Endothelial cell of umbilical vein (primary cell): ENCODE measurements around the gene TMEM130. TPM values are rescaled to one million over a fixed set of nuclear protein-coding genes. Genes with fewer than 3 reads are reported as not detected.

ENCODE experiments used
- BruUV-seq: library from RNA; stranded (reverse); fragments of 400-500 nt; replicated peaks from 2 replicates; lab custom pipeline; 2021; lab: Mats Ljungman, UMichigan
- CTCF ChIA-PET: fragments of 300-600, 350-600 bp; sonication (Branson Sonifier 250); formaldehyde crosslinking; loops from one replicate; lab custom pipeline; 2021; ENCODE audit warnings: antibody characterized with exemption, inconsistent platforms; lab: Charles Lee
- POLR2A ChIA-PET: fragments of 300-600, 350-600 bp; sonication (Branson Sonifier 250); formaldehyde crosslinking; loops from one replicate; lab custom pipeline; 2021; ENCODE audit warnings: antibody characterized with exemption, inconsistent platforms; lab: Charles Lee
- DNase-seq: peaks from one replicate; pipeline ENCODE4 v3.0.0-alpha.2; 2011; ENCODE audit warnings: low read depth, low spot score
- FAIRE-seq: peaks from 2 replicates; lab custom pipeline; 2011; peaks lifted over from hg19 to GRCh38; lab: Jason Lieb, UNC
- H2AFZ ChIP-seq: 2 replicates; pipeline ENCODE4 v1.6.0; 2012; ENCODE audit warnings: low read depth, low read length, control low read depth, inconsistent platforms
- H3K27ac ChIP-seq: 2 replicates; pipeline ENCODE4 v1.5.1; 2011; ENCODE audit warnings: low read depth, mild to moderate bottlenecking, control low read depth, low read length, moderate library complexity; ENCODE audit not compliant: insufficient read depth
- H3K27me3 ChIP-seq, 2 experiments: 2 replicates each; pipeline versions ENCODE4 v1.6.0 to v1.6.1; 2011; ENCODE audit warnings: low read length in 2 of 2, mixed read lengths in 1 of 2; ENCODE audit not compliant: control insufficient read depth in 2 of 2, insufficient read depth in 2 of 2
- H3K36me3 ChIP-seq, 2 experiments: 2 replicates in 1 of 2; 3 replicates in 1 of 2; pipeline ENCODE4 v1.5.1; 2011; ENCODE audit warnings: low read length in 2 of 2, mild to moderate bottlenecking in 1 of 2, moderate library complexity in 1 of 2; ENCODE audit not compliant: control insufficient read depth in 2 of 2, insufficient read depth in 2 of 2; ENCODE audit errors: extremely low read depth in 1 of 2
- H3K4me1 ChIP-seq: 3 replicates; pipeline ENCODE4 v1.5.1; 2011; ENCODE audit warnings: mild to moderate bottlenecking, low read length; ENCODE audit not compliant: control insufficient read depth, insufficient read depth; ENCODE audit errors: extremely low read depth
- H3K4me2 ChIP-seq: 2 replicates; pipeline ENCODE4 v1.6.1; 2011; ENCODE audit warnings: low read length, control low read depth, mixed read lengths; ENCODE audit not compliant: insufficient read depth
- H3K4me3 ChIP-seq, 3 experiments: fragments of 200-600 bp in 1 of 3; sonication (generic), shearing (Covaris generic) in 1 of 3; replicated peaks in 1 of 3; 2 replicates each; pipeline ENCODE4 v1.5.1; 2011 to 2016; ENCODE audit warnings: control low read depth in 3 of 3, low read length in 3 of 3, mild to moderate bottlenecking in 2 of 3, inconsistent platforms in 1 of 3, low read depth in 1 of 3, moderate library complexity in 1 of 3; ENCODE audit not compliant: insufficient read depth in 1 of 3
- H3K79me2 ChIP-seq: 2 replicates; pipeline ENCODE4 v1.6.0; 2012; ENCODE audit warnings: low read length, inconsistent platforms; ENCODE audit not compliant: control insufficient read depth, insufficient read depth
- H3K9ac ChIP-seq: replicated peaks from 2 replicates; pipeline ENCODE3; 2011; ENCODE audit warnings: low read length, control low read depth; ENCODE audit not compliant: insufficient read depth; ENCODE audit errors: extremely low read depth
- H3K9me1 ChIP-seq: replicated peaks from 3 replicates; pipeline ENCODE4 v1.6.0; 2011; ENCODE audit warnings: mild to moderate bottlenecking, low read length; ENCODE audit not compliant: control insufficient read depth, insufficient read depth; ENCODE audit errors: extremely low read depth
- H3K9me3 ChIP-seq: replicated peaks from 2 replicates; pipeline ENCODE4 v1.5.1; 2012; ENCODE audit warnings: low read length, inconsistent platforms; ENCODE audit not compliant: control insufficient read depth, insufficient read depth
- H4K20me1 ChIP-seq: replicated peaks from 2 replicates; pipeline ENCODE3; 2011; ENCODE audit warnings: mild to moderate bottlenecking, low read length; ENCODE audit not compliant: control insufficient read depth, insufficient read depth; ENCODE audit errors: extremely low read depth
- EZH2 ChIP-seq: IDR thresholded peaks from 2 replicates; pipeline ENCODE4 v1.6.1; 2012; ENCODE audit warnings: borderline replicate concordance, low read depth, mild to moderate bottlenecking, moderate library complexity, low read length, inconsistent platforms; ENCODE audit not compliant: severe bottlenecking
- FOS ChIP-seq: IDR thresholded peaks from 2 replicates; pipeline ENCODE4 v1.6.1; 2011; ENCODE audit warnings: mild to moderate bottlenecking, low read length, moderate library complexity, borderline replicate concordance; ENCODE audit not compliant: insufficient read depth
- JUN ChIP-seq: IDR thresholded peaks from 2 replicates; pipeline ENCODE4 v1.6.1; 2011; ENCODE audit warnings: borderline replicate concordance, low read depth; ENCODE audit not compliant: insufficient read length, insufficient read depth
- MYC ChIP-seq: IDR thresholded peaks from one replicate; pipeline ENCODE4 v1.6.1; 2011; ENCODE audit warnings: mild to moderate bottlenecking, low read depth, low read length
- POLR2AphosphoS5 ChIP-seq: IDR thresholded peaks from 2 replicates; pipeline ENCODE4 v1.6.1; 2012; ENCODE audit warnings: low read depth, mild to moderate bottlenecking, control low read depth, low read length, moderate library complexity; ENCODE audit not compliant: insufficient read depth
- dilution Hi-C: fragments of 300-500 bp; cut with MboI; formaldehyde crosslinking; loops from one replicate; pipeline ENCODE4 v1.15.0; 2019; ENCODE audit warnings: low sequenced_read_pairs; ENCODE audit not compliant: extremely low pct_ligation_motif_present
- intact Hi-C: fragments of 100-400 bp; cut with micrococcal nuclease; formaldehyde crosslinking; loops from one replicate; pipeline ENCODE4 v1.10.0; 2022
- polyA plus RNA-seq, 4 experiments: library from polyadenylated mRNA; depleted of rRNA in 3 of 4; stranded (reverse) in 3 of 4; unstranded in 1 of 4; fragments of >200 nt; gene quantifications; 2 replicates each; pipeline versions ENCODE4 v1.2.1 to v1.2.3, GENCODE V29; 2011 to 2012; ENCODE audit warnings: missing spikeins in 1 of 4
- total RNA-seq: library from RNA; stranded (reverse); gene quantifications from 2 replicates; pipeline ENCODE4 v1.2.3, GENCODE V29; 2021
- TF ChIP-seq, protein P1 (sequence below), 2 donors: IDR thresholded peaks; 1 replicate in 1 of 2; 2 replicates in 1 of 2; pipeline ENCODE4 v1.5.1; 2011; ENCODE audit warnings: low read length in 2 of 2, mild to moderate bottlenecking in 2 of 2, moderate library complexity in 2 of 2, control low read depth in 1 of 2, inconsistent platforms in 1 of 2, low read depth in 1 of 2; ENCODE audit not compliant: insufficient read depth in 1 of 2; ENCODE audit errors: extremely low read depth in 1 of 2

Gene TMEM130
- total and polyA plus RNA-seq, 2 donors (not counting 3 experiments of a cell fraction or from before 2014, with no cell fraction given) = not detected

DNA sequence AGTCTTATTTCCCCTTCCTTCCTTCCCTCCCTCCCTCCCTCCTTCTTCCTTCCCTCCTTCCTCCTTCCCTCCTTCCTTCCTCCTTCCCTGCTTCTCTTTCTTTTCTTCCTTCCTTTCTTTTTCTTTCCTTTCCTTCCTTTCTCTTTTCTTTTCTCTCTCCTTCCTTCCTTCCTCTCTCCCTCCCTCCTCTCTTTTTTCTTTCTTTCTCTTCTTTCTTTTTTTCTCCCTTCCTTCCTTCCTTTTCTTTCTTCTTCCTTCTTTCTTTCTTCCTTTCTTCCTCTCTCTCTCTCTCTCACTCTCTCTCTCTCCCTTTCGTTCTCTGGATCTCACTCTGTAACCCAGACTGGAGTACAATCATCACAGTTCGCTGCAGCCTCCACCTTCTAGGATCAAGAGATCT lies 6.2 kb downstream of the TMEM130 start:
- no TSS peak for BruUV-seq
- intact Hi-C loops (no loop called here), dilution Hi-C loops (no loop called here)
- DNase-seq (no peak), FAIRE-seq (no peak)
- Histone ChIP-seq H3K79me2 (no peaks in the 10 kb centered on the region), H3K4me2 (no peak overlapping the region), H4K20me1 (no peaks in the 10 kb centered on the region), H3K9ac (no peak overlapping the region), H3K9me1 (no peaks in the 10 kb centered on the region), H2AFZ (no peak overlapping the region), H3K27me3 (peaks cover 6 to 8% of the 10 kb centered on the region in 2 experiments), H3K9me3 (no peaks in the 10 kb centered on the region), H3K36me3 (no peaks in the 10 kb centered on the region), H3K27ac (no peak overlapping the region), H3K4me3 (no peak overlapping the region), H3K4me1 (no peaks in the 10 kb centered on the region)
- ChIA-PET CTCF (interaction anchor here (0.9 kb wide), 1 partner anchor 9 kb away, joined by 3 read pairs; no protein-coding TSS in a partner anchor), POLR2A (no interaction called here)
- TF ChIP-seq POLR2AphosphoS5 (no peak), EZH2 (no peak), FOS (no peak), MYC (no peak), JUN (no peak)
- TF ChIP-seq, protein P1, sequence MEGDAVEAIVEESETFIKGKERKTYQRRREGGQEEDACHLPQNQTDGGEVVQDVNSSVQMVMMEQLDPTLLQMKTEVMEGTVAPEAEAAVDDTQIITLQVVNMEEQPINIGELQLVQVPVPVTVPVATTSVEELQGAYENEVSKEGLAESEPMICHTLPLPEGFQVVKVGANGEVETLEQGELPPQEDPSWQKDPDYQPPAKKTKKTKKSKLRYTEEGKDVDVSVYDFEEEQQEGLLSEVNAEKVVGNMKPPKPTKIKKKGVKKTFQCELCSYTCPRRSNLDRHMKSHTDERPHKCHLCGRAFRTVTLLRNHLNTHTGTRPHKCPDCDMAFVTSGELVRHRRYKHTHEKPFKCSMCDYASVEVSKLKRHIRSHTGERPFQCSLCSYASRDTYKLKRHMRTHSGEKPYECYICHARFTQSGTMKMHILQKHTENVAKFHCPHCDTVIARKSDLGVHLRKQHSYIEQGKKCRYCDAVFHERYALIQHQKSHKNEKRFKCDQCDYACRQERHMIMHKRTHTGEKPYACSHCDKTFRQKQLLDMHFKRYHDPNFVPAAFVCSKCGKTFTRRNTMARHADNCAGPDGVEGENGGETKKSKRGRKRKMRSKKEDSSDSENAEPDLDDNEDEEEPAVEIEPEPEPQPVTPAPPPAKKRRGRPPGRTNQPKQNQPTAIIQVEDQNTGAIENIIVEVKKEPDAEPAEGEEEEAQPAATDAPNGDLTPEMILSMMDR (IDR thresholded peaks at IDR 0.05; ENCODE audit: extremely low read depth in 1 of 2, insufficient read depth in 1 of 2, low read depth in 1 of 2, low read length in 2 of 2) = no peak
